NCI-H526 (cell line): ENCODE data around the gene ASCC1.
"Not testable (repeated sequence)": the region's sequence is repeated elsewhere in the genome, so short reads cannot be mapped to it uniquely, and the experiment has no call there.

Source experiments
- DNase-seq, 2 experiments: peaks; one replicate each; lab custom pipeline; 2025; lab: John Stamatoyannopoulos, UW

ASCC1 gene

GRCh38 chr10:72124989-72125388, 91.1 kb downstream of the ASCC1 start:
- no peak for DNase-seq

GRCh38 chr10:72124381-72124780, 91.7 kb downstream of the ASCC1 start:
- DNase-seq, result no peak

- DNase-seq, result no peak
Measured at GRCh38 chr10:72123616-72124015, 92.5 kb downstream of the ASCC1 start.

GRCh38 chr10:72122221-72122620, 93.9 kb downstream of the ASCC1 start:
- no peak for DNase-seq

- DNase-seq, result no peak
Measured at GRCh38 chr10:72121389-72121788, 94.7 kb downstream of the ASCC1 start.

- DNase-seq, result no peak
Measured at GRCh38 chr10:72116372-72116771, 99.7 kb downstream of the ASCC1 start.

GRCh38 chr10:72114706-72115450, 101.2 kb downstream of the ASCC1 start:
- no peak for DNase-seq

GRCh38 chr10:72110673-72111401, 105.2 kb downstream of the ASCC1 start:
- DNase-seq, result no peak

- DNase-seq, result no peak
Measured at GRCh38 chr10:72109636-72110157, 106.4 kb downstream of the ASCC1 start.

- no peak for DNase-seq
Measured at GRCh38 chr10:72108830-72109635, 107.0 kb downstream of the ASCC1 start.

GRCh38 chr10:72108004-72108370, 108.1 kb downstream of the ASCC1 start:
- DNase-seq, result not testable (repeated sequence)

GRCh38 chr10:72107325-72108003, 108.6 kb downstream of the ASCC1 start:
- no peak for DNase-seq

GRCh38 chr10:72106896-72107295, 109.2 kb downstream of the ASCC1 start:
- DNase-seq, result no peak

- DNase-seq, result no peak
Measured at GRCh38 chr10:72106154-72106849, 109.8 kb downstream of the ASCC1 start.

GRCh38 chr10:72105710-72106109, 110.4 kb downstream of the ASCC1 start:
- DNase-seq, result no peak

- no peak for DNase-seq
Measured at GRCh38 chr10:72105098-72105475, 111.0 kb downstream of the ASCC1 start.

- no peak for DNase-seq
Measured at GRCh38 chr10:72104472-72105097, 111.5 kb downstream of the ASCC1 start.

- no peak for DNase-seq
Measured at GRCh38 chr10:72099600-72099921, 116.5 kb downstream of the ASCC1 start.

GRCh38 chr10:72098836-72099599, 117.1 kb downstream of the ASCC1 start:
- no peak for DNase-seq

GRCh38 chr10:72098301-72098835, 117.7 kb downstream of the ASCC1 start:
- no peak for DNase-seq
